ENCODE data around the gene CTNNA3.
"Not testable (repeated sequence)": the region's sequence is repeated elsewhere in the genome, so short reads cannot be mapped to it uniquely, and the experiment has no call there.

Gene CTNNA3

DNA sequence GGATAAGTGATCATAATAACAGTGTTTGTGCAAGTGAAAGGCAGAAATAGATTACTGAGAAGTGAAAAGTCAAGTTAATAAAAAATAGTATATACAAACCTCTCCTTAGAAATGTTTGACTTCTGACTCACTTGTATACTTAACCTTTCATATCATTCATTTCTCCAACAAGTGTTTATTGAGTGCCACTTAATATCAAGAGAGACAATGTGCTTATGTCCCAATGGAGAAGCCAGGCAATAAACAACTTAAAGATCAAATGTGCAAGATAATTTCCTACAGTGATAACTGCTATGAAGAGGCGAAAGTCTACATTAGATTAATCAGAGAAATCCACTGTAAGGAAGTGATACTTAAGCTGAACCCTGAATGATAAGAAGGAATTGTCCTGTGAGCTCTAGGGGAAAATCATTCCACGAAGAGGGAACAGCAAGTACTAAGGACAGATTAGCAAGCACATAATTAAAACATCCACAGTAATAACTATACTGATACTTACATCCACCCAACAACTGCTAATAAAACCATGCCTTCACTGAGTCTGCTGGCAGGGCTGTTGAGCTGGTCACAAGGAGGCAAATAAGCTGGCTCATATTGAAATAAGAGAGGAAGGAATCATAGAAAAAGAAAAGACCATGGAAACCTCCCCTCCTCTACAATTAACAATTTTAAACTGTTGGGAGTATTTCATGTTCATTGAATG lies 203.5 kb downstream of the CTNNA3 start:
- DNase-seq, result no peak

DNA sequence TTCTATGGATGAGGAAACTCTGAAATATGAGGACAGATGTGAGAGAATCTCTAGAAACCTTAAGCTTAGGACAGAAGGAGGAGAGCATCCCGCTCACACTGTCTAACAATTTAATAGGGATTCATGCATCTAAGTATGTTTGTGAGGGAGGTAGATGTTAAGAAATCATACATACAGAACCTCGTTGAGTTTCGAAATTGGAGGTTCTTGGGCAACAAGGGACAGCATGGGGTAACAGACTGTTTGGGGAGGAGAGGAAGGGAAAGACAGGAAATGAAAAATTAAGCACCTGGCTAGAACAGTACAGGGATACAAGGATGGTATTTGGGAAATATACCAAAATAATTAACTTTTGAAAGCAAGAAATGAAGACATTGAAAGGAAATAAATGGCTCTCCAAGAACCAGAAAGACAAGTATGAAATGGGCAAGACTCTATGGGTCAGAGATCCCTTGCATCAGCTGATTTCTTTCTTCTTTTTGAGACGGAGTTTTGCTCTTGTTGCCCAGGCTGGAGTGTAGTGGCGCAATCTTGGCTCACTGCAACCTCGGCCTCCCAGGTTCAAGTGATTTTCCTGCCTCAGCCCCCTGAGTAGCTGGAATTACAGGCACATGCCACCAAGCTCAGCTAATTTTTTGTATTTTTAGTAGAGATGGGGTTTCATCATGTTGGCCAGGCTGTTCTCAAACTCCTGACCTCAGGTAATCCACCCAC lies 207.9 kb downstream of the CTNNA3 start:
- DNase-seq, result no peak

DNA sequence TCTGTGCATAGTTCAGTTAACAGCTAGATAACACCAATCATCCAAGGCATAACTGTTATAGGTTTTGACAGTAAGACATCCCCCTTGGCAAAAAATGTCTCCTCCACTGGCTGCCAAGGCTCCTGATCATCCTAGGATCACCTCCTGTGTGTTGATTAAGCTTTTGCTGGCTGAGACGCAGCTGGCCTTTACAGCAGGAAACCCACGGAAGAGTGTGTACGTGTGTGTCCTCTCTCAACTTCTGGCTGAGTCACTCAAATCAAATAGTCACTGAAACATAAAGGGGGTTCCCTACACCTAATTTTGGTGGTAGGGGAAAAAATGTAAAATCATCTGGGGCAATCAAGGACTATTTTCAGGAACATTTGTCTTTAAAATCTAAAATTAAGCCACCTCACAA lies 208.8 kb downstream of the CTNNA3 start:
- DNase-seq, result no peak

DNA sequence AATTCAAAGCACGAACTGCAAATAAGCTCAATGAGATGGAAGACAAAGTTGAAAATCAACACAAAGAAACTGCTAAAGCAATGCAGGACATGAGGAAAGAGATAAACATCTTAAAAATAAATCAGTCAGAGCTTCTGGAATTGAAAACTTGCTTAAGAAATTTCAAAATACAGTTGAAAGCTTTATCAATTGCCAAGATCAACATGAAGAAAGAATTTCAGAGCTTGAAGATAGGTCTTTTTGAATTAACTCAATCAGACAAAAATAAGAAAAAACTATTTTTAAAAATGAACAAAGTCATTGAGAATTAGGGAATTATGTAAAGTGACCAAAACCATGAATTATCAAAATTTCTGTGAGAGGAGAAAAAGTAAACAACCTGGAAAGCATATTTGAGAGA lies 218.1 kb downstream of the CTNNA3 start:
- DNase-seq, result no peak

DNA sequence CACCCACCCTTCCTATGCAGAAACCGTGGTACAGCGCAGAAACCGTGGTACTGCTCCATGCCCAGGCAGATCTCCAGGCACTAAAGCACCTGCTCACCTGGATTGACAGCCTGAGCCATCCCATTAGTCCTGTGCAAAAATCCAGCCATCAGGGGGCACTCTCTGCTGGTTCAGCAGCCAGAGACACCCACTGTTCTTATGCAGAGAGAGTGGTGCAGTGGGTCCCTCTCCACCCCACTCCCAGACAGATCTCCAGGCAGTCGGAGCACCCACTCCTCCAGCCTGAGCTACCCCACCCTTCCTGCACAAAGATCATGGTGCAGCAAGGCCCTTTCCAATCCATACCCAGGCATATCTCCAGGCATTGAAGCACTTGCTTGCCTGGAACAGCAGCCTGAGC lies 219.8 kb downstream of the CTNNA3 start:
- DNase-seq, result no peak

DNA sequence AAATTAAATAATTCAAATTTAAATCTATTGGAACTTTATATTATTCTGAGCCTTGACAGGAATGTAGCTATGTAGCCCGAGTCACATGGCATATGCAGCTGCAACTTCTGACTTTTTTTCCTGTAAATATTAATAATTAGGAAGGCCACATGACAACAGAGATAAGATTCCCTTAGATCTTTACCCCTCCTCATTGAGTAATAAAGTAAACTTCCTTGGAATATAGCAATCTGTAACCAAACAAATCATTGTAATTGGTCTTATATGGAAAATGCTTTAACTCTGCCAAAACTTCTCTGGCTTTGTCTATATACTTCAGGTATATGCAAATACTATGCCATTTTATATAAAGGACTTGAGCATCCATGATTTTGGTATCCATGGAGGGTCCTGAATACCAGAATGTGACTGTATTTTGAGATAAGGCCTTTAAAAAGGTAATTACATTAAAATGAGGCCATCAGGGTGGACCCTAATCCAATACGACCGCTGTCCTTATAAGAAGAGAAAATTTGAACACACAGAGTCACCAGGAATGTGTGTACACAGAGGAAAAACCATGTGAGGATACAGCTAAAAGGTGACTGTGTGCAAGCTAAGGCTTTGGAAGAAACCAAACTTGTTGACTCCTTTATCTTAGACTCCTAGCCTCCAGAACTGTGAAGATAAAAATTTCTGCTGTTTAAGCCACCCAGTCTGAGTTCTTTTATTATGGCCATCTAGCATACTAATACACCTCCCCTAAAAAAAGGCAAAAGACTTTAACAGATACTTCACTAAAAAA lies 222.0 kb downstream of the CTNNA3 start:
- DNase-seq, result no peak

DNA sequence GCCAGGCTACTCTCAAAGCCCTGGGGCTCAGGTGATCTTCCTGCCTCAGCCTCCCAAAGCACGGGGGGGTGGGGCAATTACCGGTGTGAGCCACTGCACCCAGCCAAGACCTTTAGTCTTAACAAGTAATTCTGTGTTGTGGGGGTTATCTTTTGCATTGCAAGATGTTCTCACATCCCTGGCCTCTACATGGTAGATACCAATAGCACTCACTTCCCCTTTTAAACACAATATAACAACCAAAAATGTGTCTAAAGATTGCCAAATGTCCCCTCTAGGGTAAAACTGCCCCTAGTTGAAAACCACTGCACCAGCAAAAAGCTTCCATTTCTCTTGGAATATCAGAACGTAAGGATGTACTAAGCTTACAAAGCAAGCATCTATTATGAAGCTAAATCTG lies 225.0 kb downstream of the CTNNA3 start:
- no peak for DNase-seq

DNA sequence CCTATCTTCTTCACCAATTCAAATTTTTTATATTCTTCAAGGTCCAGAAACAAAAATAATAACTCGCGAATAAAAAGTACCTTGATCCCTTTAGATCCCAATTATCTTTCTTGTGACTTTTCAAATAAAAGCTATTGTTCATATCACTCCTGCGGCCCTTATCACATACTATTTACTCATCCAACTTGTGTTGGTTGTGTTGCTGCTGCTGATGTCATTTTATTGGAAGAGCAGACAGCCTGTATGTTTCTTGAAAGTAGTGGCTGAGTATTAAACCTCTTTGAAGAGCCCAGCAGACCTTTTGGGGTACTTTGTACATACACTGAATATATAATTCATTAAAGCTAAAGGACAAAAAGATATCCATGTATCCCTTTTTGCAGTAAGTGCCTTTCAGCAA lies 231.7 kb downstream of the CTNNA3 start:
- no peak for DNase-seq

DNA sequence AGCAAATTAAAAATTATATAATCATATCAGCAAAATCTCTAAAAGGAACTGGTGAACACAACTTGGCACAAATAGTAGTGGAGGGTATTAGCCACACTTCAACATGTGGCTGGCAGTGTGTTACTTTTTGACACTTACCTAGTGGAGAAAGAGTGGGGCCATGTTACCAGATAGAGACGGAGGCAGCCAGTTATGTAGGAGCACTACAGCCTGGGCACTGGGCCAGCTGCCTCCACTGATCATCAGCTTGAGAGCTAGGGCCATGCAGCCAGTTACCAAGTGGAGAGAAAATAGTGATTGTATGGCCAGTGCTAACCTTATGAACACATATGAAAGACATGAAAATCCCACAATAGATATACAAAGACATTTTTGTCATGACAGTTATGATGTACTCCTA lies 243.1 kb downstream of the CTNNA3 start:
- DNase-seq, result no peak

DNA sequence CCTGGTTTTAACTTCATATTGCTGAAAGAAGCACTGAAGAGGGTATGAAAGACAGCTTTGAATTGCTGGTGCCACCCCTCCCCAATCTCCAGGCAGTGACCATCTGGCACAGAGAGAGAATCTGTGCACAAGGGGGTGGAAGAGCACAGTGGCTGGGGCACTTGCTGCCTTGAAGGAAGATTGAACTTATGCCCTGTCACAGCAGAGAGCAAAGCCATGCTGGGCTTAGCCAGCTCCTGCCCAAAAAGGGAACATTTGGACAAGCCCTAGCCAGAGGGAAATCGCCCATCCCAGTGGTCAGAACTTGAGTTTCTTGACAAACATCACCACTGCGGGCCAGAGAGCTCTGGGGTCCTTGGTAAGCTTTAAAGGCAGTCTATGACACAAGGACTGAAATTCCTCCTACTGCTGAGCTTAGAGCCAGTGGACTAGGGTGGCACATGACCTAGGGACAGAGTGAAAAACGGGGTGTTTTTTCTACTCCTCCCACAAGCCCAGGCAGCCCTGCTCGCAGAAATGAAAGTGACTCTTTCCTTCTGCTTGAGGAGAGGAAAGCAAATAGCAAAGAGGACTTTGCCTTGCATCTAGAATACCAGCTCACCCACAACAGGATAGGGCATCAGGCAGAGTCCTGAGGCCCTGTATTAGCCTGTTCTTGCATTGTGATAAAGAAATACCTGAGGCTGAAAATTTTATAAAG lies 257.2 kb downstream of the CTNNA3 start:
- no peak for DNase-seq

DNA sequence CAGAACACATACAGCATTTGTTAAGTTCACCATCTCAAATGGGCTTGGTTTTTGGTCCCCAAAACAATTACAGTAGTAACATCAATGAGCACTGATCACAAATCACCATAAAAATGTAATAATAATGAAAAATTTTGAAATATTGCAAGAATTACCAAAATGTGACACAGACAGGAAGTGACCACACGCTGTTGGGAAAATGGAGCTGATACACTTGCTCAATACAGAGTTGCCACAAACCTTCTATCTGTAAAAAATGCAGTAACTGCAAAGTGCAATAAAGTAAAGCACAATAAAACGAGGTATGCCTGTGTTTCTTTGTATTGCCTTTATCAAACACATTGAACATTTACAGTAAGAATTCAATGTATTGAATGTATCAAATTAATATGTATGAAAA lies 262.7 kb downstream of the CTNNA3 start:
- peak; percentile 1 for DNase-seq

DNA sequence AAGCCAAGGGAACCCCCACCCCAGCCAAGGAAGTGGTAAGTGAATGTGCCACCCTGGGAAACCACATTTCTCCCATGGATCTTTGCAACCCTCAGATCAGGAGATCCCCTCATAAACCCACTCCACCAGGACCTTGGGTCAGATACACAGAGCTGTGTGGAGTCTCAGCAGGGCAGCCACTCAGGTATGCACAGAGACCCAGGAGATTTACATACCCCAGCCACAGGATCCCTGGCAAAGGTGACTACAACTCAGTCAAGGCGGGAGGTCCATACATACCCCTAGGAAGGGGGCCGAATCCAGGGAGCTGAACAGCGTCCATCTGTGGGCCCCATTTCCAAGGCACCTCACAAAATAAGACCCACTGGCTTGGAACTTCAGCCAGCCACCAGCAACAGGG lies 293.4 kb downstream of the CTNNA3 start:
- no peak for DNase-seq

DNA sequence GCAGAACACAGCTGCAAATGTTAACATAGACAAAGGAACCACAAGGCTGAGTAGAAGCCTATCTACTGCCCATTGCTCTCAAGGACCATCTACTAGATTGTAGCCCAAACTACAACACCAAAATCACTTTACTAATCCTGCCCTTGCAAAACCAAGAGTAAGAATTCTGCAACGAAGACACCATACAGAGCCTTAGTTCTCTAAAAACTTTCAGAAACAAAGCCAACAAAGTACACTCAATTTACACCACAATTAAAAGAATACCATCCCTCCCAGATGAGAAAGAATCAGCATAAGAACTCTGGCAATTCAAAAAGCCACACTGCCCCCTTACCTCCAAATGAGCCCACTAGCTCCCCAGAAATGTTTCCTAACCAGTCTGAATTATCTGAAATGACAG lies 294.3 kb downstream of the CTNNA3 start:
- DNase-seq, result no peak

DNA sequence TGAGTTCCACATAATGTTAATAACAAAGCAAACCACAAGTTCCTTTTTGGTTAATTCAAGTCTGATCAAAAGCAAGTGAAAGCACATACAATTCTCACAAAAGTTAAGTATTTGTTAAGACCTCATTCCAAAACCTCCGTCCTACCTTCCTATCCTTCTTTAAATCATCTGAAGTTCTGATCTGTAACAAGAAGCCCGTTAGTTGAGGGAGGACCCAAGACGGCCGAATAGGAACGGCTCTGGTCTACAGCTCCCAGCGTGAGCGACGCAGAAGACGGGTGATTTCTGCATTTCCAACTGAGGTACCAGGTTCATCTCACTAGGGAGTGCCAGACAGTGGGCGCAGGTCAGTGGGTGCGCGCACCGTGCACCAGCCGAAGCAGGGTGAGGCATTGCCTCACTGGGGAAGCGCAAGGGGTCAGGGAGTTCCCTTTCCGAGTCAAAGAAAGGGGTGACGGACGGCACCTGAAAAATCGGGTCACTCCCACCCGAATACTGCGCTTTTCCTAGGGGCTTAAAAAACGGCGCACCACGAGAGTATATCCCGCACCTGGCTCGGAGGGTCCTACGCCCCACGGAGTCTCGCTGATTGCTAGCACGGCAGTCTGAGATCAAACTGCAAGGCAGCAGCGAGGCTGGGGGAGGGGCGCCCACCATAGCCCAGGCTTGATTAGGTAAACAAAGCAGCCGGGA lies 309.0 kb downstream of the CTNNA3 start:
- DNase-seq, result not testable (repeated sequence)

DNA sequence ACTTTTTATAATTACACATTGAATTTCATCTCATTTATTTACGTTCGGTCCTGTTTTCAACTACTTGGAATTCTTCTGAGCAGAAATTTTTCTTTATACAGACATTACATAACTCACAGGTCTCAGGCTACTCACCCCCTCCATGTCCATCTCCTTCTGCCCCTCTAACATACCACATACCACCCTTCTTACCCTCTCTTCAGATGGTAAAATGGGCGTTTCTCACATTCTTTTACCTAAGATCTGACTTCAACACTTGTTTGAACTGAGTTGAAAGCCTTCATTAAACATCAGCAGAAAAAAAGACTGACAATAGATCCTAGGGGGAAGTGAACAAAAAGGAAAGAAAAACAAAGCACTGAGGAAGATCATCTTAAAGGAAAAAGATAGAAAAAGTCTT lies 309.7 kb downstream of the CTNNA3 start:
- no peak for DNase-seq

DNA sequence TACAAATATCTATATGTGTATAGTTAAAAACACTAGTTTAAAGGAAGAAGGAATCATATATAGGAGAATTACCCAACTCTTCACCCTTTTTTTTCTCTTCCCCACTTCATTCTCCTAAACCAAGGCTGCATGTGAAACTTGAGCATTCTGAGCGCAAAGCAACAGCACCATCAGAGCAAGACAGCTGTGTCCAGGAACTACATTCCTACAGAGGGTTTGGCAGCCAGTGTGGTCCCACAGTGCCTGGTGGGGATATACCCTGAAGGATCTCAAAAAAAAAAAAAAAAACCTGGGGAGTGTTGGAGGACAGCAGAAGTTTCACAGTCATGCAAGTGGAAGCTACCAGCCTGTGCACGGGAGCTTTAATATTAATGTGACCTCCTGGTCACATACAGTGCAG lies 310.4 kb downstream of the CTNNA3 start:
- no peak for DNase-seq

DNA sequence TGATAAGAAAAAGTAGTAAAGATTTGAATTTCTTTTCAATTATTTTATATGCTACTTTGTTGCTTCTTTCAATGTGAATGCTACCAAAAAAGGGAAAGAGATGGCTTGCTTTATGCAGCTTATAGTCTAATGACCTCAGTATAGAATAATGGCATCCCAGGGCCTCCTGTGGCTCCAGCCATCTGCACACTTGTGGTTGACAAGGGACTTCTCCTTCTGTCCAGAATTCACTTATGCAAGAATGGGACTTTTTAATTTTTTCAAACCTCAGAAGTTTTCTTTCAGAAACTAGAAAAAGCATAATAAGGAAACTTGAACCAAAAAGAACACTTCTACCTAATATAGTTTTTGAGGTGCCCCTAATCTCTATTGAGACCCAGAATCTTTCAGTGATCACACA lies 310.9 kb downstream of the CTNNA3 start:
- DNase-seq, result peak; percentile 1

DNA sequence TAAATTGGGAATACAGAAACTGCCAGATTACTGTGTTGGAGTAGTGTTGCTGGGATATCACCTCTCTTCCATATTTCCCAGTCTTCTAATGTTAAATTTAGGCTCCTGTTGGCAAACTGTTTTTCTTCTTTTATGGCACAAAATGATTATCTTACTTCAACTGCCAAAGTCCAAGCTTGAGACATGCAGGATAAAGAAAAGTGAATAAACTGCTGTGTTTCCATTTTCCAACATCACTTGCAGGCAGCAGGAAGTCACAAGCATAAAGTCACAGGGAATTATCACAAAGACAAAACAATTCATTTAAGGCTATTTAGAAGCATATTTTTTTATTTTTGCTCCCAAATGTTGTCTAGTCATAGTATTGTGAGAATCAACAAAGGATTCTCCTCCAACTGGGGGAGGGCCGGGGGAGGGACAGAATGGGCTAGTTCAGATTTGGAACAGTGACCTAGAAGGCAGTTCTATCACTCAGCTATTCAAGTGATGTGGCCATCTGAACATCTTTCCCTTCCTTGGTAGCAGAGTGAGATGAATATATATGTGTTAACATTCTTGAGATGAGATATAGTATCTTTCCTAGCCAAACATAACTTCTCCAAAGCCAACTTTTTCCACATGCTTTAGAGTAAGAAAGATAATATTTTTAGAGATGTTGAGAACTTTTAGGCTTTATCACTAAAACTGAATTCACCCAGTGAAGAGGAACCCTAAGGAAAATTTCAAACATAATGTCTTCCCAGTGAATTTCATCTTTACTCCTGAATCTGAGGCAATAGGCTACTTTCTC lies 364.7 kb downstream of the CTNNA3 start:
- DNase-seq, result no peak

DNA sequence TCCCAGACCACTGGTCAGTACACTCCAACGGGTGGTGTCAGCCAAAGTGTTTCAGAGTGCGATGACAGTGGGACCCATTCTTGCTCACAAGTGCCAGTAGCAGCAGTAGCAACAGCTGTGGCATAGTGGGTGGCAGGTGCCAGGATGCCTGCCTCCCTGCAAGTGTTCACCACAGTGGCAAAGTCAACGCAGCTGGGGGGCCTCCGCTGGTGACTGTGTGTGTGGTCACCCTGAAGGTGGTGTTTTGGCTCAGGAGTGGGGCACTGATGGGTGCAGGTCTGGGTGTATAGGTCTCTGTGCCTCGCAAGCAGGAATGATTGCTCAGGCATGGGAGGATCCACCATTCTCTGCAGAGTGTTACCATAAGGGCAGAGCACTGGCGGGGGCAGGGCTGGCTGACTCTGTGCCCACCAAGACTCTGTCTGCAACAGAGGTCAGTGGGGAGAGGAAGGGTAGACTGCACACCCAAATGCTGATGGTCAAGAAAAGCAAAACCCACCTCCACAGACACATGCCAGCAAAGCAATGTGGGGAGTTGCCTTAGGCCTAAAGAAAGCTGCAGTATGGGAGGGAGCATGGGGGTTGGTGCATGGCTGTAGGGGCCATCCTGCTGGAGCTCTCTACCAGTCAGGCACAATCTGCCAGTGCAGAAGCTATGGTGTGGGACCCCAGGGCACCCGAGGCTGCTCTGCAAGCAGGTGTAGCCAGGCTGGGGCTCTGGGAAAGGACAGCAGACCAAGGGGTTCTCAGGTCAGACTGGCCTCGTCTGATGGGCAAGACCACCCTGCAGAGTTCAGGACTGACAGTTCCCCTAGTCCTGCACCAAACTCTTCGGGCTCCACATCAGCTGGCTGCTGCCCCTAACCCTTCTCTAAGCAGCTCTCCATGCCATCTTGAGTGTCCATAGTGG lies 368.1 kb downstream of the CTNNA3 start:
- DNase-seq, result no peak

DNA sequence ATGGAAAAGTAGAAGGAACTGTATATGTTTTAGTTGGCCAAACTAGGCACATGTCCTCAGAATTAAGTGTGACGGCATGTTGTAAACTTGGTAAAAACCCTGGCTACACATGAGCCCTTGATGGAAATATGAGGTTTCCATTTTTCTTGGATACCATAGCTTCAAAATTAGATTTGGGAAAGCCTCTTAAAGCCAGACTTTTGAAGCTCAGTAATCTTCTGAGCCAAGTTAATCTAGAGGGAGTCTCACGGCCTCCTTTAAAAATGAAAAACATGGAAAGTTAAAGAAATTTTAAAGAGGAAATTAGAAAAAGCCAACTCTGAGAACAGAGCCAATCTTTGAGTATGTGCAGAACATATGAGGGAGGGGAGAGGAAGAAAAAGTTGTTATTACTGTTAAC lies 376.0 kb downstream of the CTNNA3 start:
- no peak for DNase-seq

DNA sequence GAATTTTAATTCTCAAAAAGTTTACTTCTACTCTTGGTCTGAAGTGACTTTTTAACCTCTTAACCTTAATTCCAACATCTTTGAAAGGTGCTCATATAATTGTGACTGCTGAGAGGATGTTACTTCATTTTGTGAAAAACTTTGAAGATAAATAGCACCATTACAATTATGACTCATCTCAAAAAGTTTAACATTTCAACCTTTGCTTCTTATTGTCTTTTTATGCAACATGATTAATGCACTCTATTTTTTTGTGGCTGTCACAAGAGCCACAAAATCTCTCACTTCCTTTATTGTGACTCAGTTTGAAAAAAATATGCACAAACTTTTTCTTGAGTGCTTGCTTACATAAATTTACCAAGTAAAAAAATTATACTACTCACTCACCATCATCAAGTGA lies 387.1 kb downstream of the CTNNA3 start:
- DNase-seq, result no peak

Data from hematopoietic multipotent progenitor cell treated with erythropoietin and hydrocortisone succinate and interleukin-3 and kit ligand, for 4 days (in vitro differentiated cells).